ENCODE data around the gene TEKTIP1.
"Not testable (repeated sequence)": the region's sequence is repeated elsewhere in the genome, so short reads cannot be mapped to it uniquely, and the experiment has no call there.

TEKTIP1 gene

DNA sequence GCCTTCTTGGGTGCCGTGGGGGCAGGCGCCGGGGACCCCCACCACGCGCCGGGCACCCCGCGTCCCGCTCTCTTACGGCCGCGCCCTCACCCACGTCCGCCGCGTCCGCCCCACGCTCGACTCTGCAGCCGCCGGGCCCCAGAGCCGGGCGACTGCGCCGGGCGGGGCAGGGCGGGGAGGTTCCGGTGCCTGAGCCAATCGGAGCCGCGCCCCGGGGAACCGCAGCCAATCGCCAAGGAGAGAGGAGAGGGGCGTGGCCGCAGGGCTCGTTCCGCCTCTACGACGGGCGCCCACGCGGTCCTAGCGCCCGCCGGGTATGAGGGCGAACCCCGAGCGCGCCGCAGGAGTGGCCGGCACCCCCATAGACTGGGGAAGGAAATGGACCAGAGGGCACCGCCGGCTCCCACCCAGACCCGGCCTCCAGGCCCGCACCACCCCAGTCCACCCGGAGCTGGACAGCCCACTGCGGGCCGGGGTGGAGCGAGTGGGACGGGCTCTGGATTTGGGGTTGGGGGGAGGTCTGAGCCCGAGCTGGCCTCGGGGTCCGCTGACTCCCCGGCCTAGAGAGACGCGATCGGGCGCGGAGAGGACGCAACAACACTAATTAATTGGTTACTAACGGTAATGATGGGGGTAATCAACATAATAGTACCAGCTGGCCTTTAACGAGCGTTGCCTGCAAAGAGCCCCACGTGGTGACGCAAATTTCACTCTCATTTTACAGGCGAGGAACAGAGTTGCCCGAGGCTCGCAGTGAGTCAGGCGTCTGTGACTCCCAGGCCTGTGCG, 18.7 kb downstream of the TEKTIP1 start, which contains the start of gene MFSD12:
Gene MFSD12, minus strand, starts transcription at position 126 of the 788 bp plus-strand sequence. CDS start 183 bp downstream, outside the sequence.
- peak; percentile 94 for DNase-seq (ENCODE audit: low read depth, low spot score)

DNA sequence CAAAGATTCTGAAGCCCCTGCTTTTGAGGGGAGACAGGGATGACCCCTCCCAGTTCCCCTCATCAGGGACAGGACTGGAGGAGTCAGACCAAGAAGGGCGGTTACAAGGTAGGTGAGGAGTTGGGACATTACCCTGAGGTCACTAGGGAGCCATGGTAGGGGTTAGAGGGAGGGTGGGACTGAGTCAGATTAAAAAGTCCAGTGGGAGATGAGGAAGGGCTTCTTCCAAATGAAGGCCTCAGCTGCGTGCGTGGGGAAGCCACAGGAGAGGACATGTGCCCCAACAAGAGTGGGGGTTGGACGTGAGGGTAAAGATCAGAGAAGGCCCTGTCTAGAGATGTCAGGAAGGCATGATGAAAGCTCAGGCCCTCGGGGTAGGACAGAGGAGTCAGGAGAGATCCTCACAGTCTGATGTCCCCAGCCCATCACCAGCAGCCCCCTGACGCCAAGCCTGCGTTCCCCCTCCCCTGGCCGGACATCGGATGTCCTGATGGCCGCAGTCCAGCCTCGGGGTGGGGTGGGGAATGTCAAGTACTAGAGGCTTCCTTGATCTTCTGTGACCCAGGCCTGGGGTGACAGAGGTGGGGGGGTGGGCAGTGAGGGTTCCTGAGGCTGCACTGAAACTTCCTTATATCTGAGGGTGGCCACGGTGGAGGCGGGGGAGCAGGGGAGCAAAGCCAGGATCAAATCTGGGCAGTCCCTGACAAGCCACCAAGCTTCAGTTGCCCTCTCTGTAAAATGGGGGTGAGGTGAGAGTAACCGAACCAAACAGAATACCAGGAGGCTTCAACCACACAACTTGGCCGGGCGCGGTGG, 24.9 kb downstream of the TEKTIP1 start:
- no peak for DNase-seq (ENCODE audit: low read depth, low spot score)

DNA sequence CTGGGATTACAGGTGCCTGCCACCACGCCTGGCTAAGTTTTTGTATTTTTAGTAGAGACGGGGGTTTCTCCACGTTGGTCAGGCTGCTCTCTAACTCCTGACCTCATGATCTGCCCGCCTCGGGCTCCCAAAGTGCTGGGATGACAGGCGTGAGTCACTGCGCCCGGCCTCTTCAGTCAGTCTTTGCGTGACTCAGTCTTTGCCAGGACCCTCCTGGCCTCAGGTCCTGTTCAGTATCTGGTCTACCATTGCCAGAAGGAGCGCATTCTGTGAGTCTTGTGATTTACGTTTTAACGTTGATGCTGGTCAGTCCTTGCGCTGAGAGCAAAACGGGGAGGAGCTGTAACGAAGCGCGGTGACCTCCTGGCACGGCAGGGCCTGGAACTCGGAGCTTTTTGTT, 26.2 kb downstream of the TEKTIP1 start:
- no peak for DNase-seq (ENCODE audit: low read depth, low spot score)

DNA sequence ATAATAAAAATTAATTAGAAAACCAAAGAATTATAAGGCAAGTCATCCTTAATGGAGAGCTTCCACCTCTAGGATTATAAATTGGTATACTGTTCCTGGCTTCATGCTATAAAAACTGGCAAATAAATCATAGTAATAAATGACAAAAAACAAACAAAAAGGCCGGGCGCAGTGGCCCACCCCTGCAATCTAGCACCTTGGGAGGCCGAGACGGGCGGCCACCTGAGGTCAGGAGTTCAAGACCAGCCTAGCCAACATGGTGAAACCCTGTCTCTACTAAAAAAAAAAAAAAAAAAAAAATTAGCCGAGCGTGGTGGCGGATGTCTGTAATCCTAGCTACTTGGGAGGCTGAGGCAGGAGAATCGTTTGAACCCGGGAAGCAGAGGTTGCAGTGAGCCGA, 31.1 kb downstream of the TEKTIP1 start:
- not testable (repeated sequence) for DNase-seq (ENCODE audit: low read depth, low spot score)

DNA sequence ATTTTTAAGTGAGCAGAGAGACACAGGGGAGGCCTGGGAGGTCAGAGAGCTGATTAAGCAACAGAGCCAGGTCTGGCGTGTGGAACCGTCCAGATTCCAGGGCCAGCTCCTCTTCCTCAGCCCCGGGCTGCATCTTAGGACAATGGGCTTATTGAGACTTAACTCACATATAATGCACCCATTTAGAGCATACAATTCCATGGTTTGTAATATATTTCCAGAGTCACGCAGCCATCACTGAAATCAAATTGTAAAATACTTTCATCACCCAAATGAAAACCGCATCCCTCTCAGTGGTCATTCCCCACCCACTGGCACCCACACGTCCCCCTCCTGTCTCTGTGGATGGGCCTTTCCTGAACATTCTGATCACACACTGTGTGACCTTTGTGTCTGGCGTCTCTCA, 31.6 kb downstream of the TEKTIP1 start:
- no peak for DNase-seq (ENCODE audit: low read depth, low spot score)

DNA sequence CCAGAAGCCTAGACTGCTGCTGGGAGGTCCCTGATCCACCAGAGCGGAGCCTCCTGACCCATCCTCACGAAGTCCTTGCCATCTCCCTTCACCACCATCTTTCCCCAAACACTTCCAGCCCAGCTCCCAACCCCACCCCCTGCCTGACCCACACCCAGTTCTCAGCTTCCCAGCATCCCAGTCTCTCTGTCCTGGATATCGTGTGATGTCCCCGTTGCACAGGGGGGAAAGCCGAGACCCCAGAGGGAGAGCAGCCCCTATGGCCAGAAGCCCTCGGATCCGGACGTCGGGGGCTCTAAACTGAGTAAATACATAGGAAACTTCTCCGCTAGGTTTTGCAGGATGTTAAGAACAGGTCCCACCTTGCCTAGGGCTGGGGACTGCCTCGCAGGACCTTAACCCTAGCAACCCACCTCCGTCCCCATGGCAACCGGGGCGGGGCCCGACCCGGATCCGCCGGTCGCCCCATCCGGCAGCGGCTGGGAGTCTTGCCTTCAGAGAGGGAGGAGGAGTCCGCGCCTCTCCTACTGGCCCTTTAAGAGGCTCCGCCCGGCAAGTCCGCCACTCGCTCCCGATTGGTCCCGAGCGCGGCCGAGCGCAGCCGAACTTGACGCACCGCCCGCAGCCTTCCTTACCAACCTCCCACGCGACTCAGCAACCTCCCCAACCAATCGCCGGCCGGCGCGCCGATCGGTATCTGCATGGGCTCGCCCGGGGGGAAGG, 33.3 kb downstream of the TEKTIP1 start:
- DNase-seq (ENCODE audit: low read depth, low spot score), result peak; percentile 99

DNA sequence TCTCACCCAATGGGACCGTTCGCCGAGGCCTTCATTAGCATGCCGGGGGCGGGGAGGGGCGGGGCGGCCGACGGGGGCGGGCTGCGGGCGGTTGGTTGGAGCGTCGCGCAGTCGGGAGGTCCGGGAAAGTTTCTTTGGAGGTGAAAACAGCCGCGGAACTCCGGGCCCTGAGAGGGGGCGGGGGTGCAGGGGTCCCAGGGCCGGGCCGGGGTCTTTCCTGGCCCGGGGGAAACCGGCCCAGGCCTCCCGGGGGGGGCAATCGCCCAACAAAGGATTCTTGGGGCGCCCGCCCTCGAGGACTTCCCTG, 33.8 kb downstream of the TEKTIP1 start, which contains the start of gene HMG20B:
Gene HMG20B, plus strand, starts transcription at position 90 of the 307 bp plus-strand sequence. CDS start 366 bp downstream, outside the sequence.
- DNase-seq (ENCODE audit: low read depth, low spot score), result no peak

DNA sequence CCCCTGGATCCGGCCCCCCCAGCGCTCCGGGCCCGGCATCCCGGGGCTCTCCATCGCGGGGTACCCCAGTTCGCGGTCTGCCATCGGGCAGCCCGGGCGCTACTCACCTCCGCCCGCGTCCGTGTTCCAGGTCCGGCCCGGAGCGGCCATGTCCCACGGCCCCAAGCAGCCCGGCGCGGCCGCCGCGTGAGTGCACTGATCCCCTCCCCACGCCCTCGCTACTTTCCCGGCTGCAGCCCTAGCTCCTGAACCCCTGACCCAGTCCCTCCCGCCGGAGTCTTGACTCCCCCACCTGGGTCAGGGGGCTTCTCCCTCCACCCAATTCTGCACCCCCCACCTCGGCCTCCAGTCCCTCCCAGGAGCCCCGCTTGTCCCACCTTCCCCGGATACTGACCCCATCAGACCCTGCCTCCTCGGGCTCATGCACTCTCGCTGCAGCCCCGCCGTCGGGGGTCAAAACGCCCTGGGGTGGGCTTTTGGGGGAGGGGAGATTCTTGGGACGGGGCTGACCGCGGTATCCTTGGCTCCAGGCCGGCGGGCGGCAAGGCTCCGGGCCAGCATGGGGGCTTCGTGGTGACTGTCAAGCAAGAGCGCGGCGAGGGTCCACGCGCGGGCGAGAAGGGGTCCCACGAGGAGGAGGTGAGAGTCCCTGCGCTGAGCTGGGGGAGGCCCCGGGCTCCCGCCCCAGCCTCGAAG, 34.3 kb downstream of the TEKTIP1 start:
- DNase-seq (ENCODE audit: low read depth, low spot score), result no peak

DNA sequence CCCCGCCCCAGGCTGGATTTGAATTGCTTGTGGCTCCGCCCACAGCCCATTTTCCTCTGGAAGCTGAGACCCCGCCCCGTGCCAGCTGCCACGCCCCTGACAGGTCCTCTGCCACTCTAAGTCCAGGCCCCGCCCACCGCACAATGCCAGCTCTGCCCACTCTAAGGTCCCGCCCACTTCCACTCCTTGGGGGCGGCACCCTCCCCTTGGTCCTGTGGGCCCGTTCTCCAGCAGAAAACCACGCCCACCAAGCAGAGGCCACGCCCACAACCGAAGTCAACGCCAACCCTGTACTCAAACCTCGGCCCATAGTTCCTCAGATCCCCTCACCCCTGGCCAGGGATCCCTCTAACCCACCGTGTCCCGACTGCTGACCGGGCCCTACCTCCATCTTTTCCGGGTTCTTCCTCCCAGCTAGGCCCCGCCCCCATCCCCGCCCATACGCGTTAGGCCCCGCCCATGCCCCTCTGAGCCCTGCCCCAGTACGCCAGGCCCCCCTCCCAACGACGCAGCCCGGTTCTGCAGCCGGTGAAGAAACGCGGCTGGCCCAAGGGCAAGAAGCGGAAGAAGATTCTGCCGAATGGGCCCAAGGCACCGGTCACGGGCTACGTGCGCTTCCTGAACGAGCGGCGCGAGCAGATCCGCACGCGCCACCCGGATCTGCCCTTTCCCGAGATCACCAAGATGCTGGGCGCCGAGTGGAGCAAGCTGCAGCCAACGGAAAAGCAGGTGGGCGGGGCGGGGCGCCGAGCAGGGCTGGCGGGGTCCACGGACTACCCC, 35.1 kb downstream of the TEKTIP1 start:
- DNase-seq (ENCODE audit: low read depth, low spot score), result peak; percentile 65

DNA sequence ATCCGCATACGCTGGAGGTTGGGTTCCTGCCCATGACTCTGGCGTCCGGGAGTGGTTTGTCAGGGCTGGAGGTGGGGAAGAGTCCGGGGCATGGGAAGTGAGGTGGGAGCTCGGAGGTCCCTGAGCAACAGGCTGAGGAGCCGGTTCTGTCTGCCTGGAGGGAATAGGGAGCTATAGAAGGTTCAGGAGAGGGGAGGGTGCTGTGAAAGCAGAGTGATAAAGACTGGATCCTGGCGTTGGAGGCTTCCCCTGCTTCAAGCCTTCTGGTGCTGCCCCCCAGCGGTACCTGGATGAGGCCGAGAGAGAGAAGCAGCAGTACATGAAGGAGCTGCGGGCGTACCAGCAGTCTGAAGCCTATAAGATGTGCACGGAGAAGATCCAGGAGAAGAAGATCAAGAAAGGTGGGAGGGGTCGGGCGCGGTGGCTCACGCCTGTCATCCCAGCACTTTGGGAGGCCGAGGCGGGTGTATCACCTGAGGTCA, 36.3 kb downstream of the TEKTIP1 start:
- no peak for DNase-seq (ENCODE audit: low read depth, low spot score)

DNA sequence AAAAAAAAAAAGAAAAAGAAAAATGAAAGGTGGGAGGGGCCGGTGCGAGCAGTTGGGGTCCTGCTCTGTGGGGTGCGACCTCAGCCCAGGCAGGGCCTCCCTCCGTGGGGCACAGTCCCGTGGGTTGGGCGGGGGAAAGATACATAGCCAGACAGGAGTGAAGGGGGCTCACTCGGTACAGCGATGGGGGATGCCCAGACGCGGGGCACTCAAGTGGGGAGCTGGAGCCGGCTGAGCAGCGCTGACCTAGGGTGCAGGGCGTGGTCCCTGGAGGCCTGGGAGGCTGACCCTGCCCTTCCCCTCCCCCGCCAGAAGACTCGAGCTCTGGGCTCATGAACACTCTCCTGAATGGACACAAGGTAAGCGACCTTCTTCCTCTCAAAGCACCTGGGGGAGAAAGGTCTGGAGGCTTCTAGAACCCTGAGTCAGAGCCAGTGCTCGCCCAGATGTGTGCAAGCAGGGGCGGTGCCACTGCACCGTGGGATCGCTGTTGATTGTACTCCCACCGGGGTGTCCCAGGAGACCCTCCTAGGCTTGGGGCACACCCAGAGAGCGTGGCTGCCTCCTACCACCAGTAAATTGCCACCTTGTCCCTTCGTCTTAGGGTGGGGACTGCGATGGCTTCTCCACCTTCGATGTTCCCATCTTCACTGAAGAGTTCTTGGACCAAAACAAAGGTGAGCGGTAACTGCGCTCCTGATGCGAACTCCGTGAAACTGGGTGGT, 37.1 kb downstream of the TEKTIP1 start:
- DNase-seq (ENCODE audit: low read depth, low spot score), result no peak

DNA sequence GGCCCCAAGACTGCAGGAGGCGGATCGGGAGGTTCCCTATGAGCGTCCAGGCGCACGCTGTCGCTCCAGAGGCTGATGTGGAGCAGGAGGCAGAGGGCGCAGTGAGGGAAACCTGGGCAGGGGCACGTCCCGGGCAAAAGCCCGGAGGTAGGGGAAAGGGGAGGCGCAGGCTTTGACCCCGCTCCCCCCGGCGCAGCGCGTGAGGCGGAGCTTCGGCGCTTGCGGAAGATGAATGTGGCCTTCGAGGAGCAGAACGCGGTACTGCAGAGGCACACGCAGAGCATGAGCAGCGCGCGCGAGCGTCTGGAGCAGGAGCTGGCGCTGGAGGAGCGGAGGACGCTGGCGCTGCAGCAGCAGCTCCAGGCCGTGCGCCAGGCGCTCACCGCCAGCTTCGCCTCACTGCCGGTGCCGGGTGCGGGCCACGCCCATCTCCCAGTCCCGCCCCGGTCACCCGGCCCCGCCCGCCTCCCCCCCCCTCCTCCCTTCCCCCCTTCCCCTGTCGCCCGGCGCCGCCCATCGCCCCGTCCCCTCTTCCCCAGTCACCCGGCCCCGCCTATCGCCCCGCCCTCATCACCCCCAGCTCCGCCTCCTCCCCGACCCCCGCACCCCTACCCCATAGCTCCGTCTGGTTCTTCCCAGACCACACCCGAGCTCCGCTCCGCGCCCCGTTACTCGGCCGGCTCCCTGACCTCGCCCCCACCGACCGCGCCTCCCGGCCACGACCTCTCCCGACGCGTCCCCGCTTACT, 37.9 kb downstream of the TEKTIP1 start:
- DNase-seq (ENCODE audit: low read depth, low spot score), result no peak

DNA sequence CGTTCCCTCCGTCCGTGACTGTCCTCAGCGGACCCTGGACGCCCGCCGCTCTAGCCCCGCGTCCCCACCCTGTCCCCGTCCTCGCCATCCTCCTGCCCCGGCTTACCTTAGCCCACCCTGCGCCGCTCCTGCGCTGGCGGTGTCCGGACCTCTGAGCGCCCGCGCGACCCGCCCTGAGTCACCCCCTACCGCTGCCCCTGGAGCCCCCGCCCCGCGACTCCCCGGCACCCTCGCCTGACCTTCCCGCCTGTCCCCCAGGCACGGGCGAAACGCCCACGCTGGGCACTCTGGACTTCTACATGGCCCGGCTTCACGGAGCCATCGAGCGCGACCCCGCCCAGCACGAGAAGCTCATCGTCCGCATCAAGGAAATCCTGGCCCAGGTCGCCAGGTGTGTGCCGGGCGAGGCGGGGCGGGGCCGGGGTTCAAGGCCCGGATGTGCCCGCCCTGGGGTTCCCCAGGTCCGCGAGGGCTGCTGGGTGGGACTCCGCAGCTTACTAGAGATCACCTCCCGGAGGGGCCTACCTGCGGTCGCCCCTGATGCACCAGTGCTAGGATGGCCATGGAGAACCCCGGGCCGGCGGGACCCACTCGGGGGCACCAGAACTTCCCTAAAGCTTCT, 38.9 kb downstream of the TEKTIP1 start:
- no peak for DNase-seq (ENCODE audit: low read depth, low spot score)

DNA sequence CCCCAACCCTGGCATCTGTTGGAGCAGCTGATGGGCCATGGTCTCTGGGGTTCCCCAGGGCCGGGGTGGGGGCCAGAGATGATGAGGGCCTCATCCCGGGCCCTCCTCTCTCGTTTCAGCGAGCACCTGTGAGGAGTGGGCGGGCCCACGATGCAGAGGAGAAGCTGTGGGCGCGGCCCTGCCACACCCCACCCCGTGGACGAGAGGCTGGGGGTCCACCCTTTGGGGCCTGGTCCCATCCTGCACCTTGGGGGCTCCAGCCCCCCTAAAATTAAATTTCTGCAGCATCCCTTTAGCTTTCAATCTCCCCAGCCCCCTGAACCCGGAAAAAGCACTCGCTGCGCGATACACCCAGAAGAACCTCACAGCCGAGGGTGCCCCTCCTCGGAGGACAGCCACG, 39.4 kb downstream of the TEKTIP1 start:
- DNase-seq (ENCODE audit: low read depth, low spot score), result no peak

DNA sequence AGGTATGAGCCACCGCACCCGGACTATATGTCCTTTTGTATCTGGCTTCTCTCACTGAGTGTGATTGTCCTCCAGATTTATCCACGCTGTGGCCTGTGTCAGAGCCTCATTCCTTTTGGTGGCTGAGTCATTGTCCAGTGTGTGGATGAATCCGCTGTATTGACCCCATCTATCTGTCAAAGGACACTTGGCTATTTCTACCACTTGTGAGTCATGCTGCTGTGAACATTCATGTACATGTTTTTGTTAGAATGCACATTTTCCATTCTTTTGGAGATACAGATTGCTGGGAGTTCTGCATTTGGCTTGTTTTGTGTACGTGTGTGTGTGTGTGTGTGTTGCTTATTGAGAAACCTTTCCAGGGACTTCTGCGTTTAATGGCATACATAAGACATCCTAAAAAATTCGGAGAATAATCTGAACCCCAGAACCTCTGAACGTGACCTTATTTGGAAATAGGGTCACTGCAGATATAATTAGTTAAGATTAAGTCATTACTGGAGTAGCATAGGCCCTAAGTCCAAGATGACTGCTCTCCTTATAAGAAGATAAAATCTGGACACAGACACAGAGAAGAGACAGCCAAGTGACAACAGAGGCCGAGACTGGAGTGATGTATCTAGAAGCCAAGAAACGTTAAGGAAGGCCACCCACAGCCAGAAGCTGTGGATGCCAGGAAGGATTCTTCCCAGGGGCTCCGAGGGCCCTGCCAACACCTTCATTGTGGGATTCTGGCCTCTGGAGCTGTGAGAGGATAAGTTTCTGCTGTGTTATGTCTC, 41.4 kb downstream of the TEKTIP1 start:
- DNase-seq (ENCODE audit: low read depth, low spot score), result no peak

DNA sequence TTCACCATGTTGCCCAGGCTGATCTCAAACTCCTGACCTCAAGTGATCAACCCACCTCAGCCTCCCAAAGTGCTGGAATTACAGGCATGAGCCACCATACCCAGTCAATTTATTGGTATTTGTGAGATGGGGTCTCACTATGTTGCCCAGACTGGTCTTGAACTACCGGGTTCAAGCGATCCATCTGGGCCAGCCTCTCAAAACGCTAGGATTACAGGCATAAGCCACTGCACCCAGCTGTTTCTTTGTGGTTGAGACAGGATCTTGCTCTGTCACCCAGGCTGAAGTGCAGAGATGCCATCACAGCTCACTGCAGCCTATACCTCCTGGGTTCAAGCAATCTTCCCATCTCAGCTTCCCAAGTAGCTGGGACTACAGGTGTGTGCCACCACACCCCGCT, 42.8 kb downstream of the TEKTIP1 start:
- DNase-seq (ENCODE audit: low read depth, low spot score), result not testable (repeated sequence)

DNA sequence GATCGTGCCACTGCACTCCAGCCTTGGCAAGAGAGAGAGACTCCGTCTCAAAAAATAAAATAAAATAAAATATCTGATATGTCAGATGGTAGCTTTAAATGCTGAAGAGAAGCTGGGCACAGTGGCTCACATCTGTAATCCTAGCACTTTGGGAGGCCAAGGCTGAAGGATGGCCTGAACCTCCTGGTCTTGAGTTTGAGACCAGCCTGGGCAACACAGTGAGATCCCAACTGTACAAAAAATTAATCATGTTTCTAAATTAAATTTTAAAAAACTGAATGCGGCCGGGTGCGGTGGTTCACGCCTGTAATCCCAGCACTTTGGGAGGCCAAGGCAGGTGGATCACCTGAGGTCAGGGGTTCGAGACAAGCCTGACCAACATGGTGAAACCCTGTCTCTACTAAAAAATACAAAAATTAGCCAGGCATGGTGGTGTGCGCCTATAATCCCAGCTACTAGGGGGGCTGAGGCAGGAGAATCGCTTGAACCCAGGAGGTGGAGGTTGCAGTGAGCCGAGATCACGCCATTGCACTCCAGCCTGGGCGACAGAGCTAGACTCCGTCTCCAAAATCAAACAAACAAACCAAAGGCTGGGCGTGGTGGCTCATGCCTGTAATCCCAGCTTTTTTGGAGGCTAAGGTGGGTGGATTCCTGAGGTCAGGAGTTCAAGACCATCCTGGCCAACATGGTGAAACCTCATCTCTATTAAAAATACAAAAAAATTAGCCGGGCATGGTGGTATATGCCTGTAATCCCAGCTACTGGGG, 45.2 kb downstream of the TEKTIP1 start:
- DNase-seq (ENCODE audit: low read depth, low spot score), result not testable (repeated sequence)
